BE2C (cell line): ENCODE measurements around the gene AUP1.

Source experiments
- DNase-seq: peaks from one replicate; pipeline ENCODE4 v3.0.0-alpha.2; 2020
- H3K27me3 ChIP-seq: fragments of 250-450 bp; sonication (Bioruptor Pico); 2 replicates; pipeline ENCODE4 v1.5.1; 2020; ENCODE audit warnings: mild to moderate bottlenecking
- H3K36me3 ChIP-seq: fragments of 250-450 bp; sonication (Bioruptor Pico); 2 replicates; pipeline ENCODE4 v1.5.1; 2020; ENCODE audit warnings: mild to moderate bottlenecking
- H3K4me1 ChIP-seq: fragments of 250-450 bp; sonication (Bioruptor Pico); 2 replicates; pipeline ENCODE4 v1.5.1; 2020
- H3K4me3 ChIP-seq: 2 replicates; pipeline ENCODE4 v1.5.1; 2011; ENCODE audit warnings: low read depth, low read length
- H3K9me3 ChIP-seq: fragments of 250-450 bp; sonication (Bioruptor Pico); 2 replicates; pipeline ENCODE4 v1.5.1; 2020
- CTCF ChIP-seq: IDR thresholded peaks from 2 replicates; pipeline ENCODE4 v1.5.1; 2012; ENCODE audit warnings: mild to moderate bottlenecking, low read depth, low read length

Gene AUP1

DNA sequence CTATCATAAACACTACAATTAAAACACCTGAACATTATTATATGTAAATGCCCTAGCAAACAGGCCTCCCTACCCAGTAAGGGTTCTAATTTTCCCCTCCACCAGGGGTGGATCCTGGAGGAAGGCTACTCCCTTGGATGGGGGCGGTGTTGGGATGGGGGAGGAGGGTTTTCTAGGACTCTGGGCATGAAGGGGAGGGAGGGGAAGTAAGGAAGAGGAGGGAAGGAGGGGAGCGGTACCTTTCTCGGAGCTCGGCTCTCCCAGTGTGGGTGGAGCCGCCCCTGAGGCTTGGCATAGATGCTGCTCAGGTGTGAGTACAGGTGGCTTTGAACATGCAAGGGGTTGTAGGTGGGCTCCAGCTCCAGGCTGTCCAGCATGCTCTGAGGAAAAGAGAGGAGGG is 30.4 kb upstream of the AUP1 start:
- TF ChIP-seq CTCF = no peak
- Histone ChIP-seq H3K9me3 (no peaks in the 10 kb centered on the region), H3K4me1 (no peaks in the 10 kb centered on the region), H3K36me3 (no peaks in the 10 kb centered on the region), H3K4me3 (no peak overlapping the region), H3K27me3 (no peaks in the 10 kb centered on the region)
- no peak for DNase-seq

DNA sequence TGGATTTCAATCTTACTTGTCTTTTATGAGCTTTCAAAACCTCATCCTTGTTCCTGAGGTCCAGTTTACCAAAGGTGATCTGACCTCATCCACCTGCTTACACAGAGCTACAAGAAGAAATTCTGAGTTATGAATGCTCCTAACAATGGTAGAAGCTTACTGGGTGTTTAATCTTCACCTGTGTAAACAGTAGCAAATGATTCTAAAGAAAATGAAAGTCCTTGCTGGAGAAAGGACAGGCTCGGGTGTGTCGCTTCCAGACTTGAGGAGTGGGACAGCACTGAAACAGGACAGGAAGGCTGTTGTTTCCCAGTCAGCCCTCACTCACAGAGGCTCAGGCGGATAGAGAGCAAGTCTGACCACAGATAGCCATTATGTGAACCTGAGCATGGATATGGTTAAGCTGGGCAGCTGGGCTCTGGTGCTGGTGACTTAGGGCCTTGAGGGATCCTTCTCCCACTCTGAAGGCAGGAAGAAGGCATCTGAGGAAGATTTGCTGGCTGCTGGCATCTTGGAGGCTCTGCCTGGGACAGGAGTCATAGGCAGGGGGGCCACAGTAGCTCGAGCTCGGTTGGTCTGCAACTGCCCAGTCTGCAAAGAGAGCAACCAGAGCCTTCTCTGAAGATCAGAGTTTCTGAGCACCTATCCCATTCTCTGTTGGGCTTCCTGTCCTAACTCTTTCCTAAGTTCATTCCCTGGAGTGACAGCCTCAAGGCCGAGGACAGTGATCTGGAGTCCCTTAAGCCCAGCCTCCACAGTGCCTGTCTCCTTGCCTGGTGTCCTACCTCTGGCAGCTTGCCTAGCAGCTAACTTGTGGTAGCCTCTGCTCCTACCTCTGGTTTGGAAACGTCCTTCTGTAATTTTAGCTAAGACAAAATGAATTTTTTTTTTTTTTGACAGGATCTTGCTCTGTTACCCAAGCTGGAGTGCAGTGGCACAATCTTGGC is 29.1 kb upstream of the AUP1 start:
- Histone ChIP-seq H3K9me3 (no peaks in the 10 kb centered on the region), H3K4me1 (no peaks in the 10 kb centered on the region), H3K36me3 (no peaks in the 10 kb centered on the region), H3K4me3 (no peak overlapping the region), H3K27me3 (no peaks in the 10 kb centered on the region)
- TF ChIP-seq CTCF = no peak
- no peak for DNase-seq

- no peaks in the 10 kb centered on the region for H3K36me3 ChIP-seq
- H3K4me3 ChIP-seq = no peak overlapping the region
- no peak for TF ChIP-seq CTCF
- no peaks in the 10 kb centered on the region for H3K4me1 ChIP-seq
- no peaks in the 10 kb centered on the region for H3K9me3 ChIP-seq
- DNase-seq = no peak
- H3K27me3 ChIP-seq = no peaks in the 10 kb centered on the region
Observed at GRCh38 chr2:74556831-74557370, 27.4 kb upstream of the AUP1 start.

- no peak for TF ChIP-seq CTCF
- DNase-seq = no peak
- no peaks in the 10 kb centered on the region; the same call in 1 of the 2 replicates for H3K36me3 ChIP-seq
- H3K4me1 ChIP-seq = no peaks in the 10 kb centered on the region
- no peaks in the 10 kb centered on the region for H3K27me3 ChIP-seq
- no peaks in the 10 kb centered on the region for H3K9me3 ChIP-seq
- no peak overlapping the region for H3K4me3 ChIP-seq
Observed at GRCh38 chr2:74556159-74556558, 26.7 kb upstream of the AUP1 start.

DNA sequence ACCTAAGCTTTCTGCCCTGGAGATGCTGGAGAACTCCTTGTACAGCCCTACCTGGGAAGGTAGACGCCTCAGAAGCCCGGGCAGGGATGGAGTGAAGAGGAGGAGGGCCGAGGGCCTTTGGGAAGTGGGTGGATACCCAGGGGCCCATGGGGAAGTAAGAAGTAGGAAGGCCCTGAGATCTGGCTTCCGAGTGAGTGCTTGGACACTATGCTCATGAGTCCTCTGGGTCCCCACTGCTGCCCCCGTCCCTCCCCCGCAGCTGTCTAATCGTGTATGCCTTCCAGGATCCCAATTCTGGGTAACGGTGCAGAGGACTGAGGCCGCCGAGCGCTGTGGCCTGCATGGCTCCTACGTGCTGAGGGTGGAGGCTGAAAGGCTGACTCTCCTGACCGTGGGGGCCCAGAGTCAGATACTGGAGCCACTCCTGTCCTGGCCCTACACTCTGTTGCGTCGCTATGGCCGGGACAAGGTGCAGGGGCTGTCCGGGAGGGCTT is 26.2 kb upstream of the AUP1 start:
- Histone ChIP-seq H3K4me1 (no peaks in the 10 kb centered on the region), H3K9me3 (no peaks in the 10 kb centered on the region), H3K4me3 (no peak overlapping the region), H3K27me3 (no peaks in the 10 kb centered on the region), H3K36me3 (no peaks in the 10 kb centered on the region; the same call in 1 of the 2 replicates)
- no peak for TF ChIP-seq CTCF
- DNase-seq = no peak
